HG03095 (cell line): ENCODE measurements around the gene DUSP16.
"Not testable (repeated sequence)": the region's sequence is repeated elsewhere in the genome, so short reads cannot be mapped to it uniquely, and the experiment has no call there.

ENCODE experiments used
- ATAC-seq: cut with Tn5 transposase; IDR thresholded peaks from one replicate; pipeline ENCODE4 v1.9.1; 2021; ENCODE audit warnings: moderate library complexity; ENCODE audit not compliant: unreplicated experiment

Gene DUSP16

DNA sequence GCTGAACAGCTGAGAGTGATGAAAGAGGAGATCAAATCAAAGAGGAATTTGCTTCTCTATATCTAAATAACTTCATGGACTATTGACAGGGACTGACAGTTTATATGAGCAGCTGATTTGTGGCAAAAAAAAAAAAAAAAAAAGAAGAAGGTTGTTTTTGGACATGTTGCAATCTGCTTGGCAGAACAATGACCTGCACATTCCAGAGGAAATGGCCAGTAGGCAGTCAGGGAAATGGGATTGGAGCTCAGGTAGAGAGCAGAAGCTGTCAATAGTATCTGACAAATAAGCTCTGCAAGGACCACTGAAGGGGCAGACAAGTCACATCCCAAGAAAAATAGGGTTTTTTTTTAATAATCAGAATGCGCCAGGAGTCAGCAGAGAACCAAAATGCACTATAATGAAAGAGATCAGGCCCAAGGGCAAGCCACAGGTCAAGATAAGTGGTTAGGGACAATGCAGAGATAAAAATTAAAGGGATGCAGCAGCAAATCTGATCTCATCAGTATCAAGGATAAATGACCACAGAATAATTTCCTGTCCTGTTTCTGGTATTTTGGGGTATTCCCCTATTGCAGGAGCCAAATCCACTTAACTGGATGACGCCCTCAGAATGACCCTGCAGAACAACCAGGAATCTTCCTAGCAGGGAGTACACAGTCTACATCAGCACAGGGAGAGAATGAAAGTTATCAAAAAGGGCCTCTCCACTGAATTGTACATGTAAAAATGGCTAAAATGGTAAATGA is 22.6 kb upstream of the DUSP16 start:
- ATAC-seq, result no peak

DNA sequence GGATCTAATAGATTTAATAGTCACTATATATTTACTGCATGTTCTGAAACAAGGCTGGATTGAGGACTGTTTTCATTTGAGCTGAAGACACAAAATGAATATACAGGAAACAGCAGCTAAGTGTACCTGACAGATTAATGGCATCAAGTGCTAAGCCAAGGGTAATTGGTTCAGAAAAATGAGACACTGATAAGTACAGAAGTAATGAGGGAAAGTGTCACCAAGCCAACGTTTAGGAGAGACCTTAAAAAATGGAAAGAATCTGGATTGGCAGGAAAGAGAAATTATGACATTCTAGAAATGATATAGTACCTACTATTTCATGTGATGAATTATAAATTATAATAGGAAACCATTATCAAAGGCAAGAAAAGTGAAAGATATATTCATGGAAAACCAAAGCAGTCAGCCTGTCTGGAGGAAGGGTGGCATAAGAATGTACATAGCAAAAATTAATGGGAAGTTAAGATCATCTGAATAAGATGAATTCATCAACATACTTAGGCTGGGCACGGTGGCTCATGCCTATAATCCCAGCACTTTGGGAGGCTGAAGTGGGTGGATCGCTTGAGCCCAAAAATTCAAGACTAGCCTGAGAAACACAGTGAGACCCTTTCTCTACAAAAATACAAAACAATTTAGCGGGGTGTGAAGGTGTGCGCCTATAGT is 21.0 kb upstream of the DUSP16 start:
- ATAC-seq, result no peak

DNA sequence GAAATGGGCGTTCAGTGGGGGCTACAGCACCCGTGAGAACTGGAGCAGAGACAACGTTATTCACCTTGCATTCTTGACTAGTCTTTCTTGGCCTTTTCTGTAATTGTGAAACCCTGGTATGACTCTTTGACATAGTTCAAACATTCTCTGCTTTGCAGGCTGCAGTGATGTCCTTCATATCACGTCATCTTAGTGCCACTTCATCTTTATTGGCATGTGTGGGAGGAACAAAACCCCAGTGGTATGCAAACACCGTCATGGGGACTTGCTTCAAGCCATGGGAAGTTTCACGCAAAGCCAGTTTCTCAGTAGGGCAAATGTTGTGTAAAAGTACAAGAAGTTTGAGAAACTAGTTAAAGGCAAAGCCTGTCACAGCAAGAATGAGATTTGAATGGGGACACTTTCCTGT is 20.2 kb upstream of the DUSP16 start:
- ATAC-seq, result peak; percentile 86

- ATAC-seq, result no peak
These were observed 19.7 kb upstream of the DUSP16 start for GRCh38 chr12:12582193-12582881.

GRCh38 chr12:12580716-12581115 is 18.1 kb upstream of the DUSP16 start:
- ATAC-seq, result not testable (repeated sequence)

GRCh38 chr12:12577786-12578185 is 15.1 kb upstream of the DUSP16 start:
- ATAC-seq, result no peak

GRCh38 chr12:12572659-12573058 is 10.0 kb upstream of the DUSP16 start:
- ATAC-seq, result no peak

DNA sequence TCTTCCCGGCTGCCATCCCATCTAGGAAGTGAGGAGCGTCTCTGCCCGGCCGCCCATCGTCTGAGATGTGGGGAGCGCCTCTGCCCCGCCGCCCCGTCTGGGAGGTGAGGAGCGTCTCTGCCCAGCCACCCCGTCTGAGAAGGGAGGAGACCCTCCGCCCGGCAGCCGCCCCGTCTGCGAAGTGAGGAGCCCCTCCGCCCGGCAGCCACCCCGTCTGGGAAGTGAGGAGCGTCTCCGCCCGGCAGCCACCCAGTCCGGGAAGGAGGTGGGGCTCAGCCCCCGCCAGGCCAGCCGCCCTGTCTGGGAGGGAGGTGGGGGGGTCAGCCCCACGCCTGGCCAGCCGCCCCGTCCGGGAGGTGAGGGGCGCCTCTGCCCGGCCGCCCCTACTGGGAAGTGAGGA is 3.3 kb upstream of the DUSP16 start:
- ATAC-seq, result not testable (repeated sequence)

DNA sequence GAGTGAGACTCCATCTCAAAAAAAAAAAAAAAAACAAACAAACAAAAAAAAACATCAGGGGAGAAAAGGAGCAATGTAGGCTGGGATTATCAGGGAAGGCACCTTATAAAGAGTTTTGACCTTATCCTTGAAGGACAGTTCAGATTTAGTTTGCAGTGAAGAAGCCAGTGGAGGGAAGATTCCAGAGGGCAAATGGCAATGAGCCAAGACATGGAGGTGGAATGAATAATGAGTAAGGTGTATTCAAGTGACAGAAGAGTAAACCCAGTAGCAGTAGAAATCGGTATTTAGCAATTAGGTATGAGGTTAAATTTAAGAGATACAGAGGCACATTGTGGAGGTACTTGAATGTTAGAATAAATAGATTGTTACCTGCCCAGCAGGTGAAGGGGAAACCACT is 2.2 kb upstream of the DUSP16 start:
- no peak for ATAC-seq

DNA sequence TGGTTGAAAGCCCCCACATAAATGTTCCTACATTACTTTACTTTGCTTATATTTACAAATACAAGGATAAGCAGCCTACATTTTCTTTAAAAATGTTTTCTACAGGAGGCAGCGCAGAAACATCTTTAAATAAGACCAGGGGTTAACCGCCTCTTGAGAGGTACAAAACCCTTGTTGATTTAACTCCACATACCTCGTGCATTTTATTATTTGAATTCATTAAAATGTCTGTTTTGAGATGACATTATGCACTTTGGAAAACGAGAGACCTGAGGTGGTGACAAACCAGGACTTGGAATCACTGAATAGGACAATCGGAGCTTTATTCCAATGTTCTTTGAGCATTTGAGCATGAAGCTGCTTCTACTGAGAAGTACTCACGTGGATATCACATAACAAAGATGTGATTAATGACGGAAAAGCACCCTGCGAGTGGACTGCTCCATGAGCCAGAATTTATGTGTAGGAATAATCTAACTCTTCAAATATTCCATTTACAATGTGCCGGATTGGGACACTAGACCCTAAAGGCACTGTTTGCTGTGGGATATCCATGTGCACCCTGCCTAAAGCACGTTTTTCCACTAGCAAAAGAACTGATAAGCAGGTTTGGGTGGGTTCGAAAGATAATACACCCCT is 746 bp upstream of the DUSP16 start:
- no peak for ATAC-seq

DNA sequence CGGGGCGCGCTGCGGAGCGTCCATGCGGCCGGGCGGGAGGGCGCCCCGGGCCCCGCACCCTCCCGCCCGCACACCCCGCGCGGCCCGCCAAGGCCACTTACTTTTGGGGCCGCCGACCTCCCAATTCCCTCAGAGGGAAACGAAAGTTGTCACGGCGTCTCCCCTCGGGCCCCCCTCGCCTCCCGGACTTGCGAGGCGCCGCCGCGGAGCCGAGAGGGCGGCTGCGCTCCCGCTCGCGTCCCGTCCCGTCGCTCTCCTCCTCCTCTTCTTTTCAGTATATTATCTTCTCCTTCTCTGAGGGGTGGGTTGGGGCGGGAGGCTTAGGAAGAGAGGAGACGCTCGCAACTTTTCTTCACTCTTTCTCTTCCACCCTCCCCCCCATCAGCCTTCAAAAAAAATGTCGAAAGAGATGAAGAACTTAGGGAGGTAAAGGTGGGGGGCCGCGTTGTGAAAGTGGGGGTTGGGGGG is 613 bp downstream of the DUSP16 start:
- no peak for ATAC-seq

GRCh38 chr12:12561371-12562015 is 1.2 kb downstream of the DUSP16 start:
- ATAC-seq, result no peak

- no peak for ATAC-seq
These were observed 1.9 kb downstream of the DUSP16 start for GRCh38 chr12:12560587-12561370.

DNA sequence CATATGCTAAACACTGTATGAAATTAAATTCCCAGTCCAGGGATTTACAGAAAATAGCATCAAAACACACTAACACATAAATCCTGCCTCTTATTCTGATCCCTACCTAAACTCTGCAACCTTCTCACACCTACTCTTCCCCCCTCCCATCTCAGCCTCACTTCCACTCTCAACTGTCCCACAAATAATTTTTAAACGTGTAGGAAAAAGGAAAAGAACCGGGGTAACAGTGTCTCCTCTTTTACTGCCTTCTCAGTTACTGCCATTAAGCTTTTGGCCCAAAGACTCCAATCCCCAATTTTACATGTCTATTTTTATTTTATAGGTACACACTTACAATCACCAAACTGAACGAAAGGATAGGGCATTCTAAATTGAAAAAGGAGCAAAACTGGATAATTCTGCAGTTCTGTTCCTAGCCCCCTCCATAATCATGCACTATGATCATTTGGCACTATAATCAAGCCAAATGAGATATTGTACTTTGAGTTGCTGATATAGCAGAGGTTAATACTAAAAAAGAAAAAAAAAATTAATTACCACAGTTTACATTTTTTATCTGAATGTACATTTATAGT is 2.9 kb downstream of the DUSP16 start:
- no peak for ATAC-seq

DNA sequence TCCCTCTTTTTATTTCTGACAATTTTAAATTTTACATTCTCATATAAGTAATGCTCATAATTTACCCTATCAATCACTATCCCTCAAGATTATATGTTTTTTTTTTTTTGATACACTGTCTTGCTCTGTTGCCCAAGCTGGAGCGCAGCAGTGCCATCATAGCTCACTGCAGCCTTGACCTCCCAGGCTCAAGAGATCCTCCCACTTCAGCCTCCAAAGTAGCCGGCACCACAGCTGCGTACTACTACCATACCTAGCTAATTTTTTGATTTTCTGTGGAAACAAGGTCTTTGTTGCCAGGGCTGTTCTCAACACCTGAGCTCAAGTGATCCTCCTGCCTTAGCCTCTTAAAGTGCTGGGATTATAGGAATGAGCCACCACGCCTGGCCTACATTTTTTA is 4.4 kb downstream of the DUSP16 start:
- no peak for ATAC-seq

GRCh38 chr12:12557733-12558132 is 4.9 kb downstream of the DUSP16 start:
- ATAC-seq, result no peak

DNA sequence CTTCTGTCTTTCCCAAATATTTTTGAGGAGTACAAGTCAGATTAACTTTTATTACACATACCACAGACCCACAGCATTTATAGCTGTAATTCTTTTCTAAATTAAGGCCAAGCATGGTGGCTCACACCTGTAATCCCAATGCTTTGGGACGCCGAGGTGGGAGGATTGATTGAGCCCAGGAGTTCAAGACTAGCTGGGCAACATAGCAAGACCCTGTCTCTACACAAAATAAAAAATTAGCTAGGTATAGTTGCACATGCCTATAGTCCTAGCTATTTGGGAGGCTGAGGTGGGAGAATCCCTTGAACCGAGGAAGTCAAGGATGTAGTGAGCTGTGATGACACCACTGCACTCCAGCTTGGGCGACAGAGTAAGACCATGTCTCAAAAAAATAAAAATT is 7.0 kb downstream of the DUSP16 start:
- ATAC-seq, result no peak

GRCh38 chr12:12553208-12553785 is 9.4 kb downstream of the DUSP16 start:
- ATAC-seq, result no peak

GRCh38 chr12:12551115-12551514 is 11.5 kb downstream of the DUSP16 start:
- no peak for ATAC-seq
